Left lung (tissue), 10 donors: ENCODE data around the gene TOP1. TPM values are rescaled to one million over a fixed set of nuclear protein-coding genes. Genes with fewer than 3 reads are reported as not detected.

ENCODE experiments used
- ATAC-seq: fragments of 200-7000 bp; cut with Tn5 transposase; one replicate; pipeline ENCODE4 v1.9.1; 2020; ENCODE audit warnings: moderate library complexity
- DNase-seq, 4 donors: peaks; one replicate each; pipeline ENCODE4 v3.0.0-alpha.2; 2013 to 2020
- H3K27ac ChIP-seq, 2 donors: fragments of 200-600 bp; sonication (generic) in 1 of 2; one replicate each; pipeline versions ENCODE4 v1.5.0 to v1.8.0; 2020 to 2021
- H3K27me3 ChIP-seq, 2 donors: fragments of 200-600 bp; sonication (generic) in 1 of 2; one replicate each; pipeline versions ENCODE4 v1.5.0 to v1.8.0; 2020 to 2021
- H3K36me3 ChIP-seq, 2 donors: fragments of 200-600 bp; sonication (generic) in 1 of 2; one replicate each; pipeline versions ENCODE4 v1.5.0 to v1.8.0; 2020 to 2021
- H3K4me1 ChIP-seq, 2 donors: fragments of 200-600 bp; one replicate each; pipeline ENCODE4 v1.8.0; 2021
- H3K4me3 ChIP-seq, 2 donors: fragments of 200-600 bp; sonication (generic) in 1 of 2; one replicate each; pipeline versions ENCODE4 v1.5.0 to v1.8.0; 2020 to 2021; ENCODE audit warnings: mild to moderate bottlenecking in 1 of 2
- H3K9me3 ChIP-seq, 2 donors: fragments of 200-600 bp; sonication (generic) in 1 of 2; one replicate each; pipeline versions ENCODE4 v1.5.0 to v1.8.0; 2020 to 2021
- intact Hi-C, 2 donors: fragments of 100-400 bp; cut with DNase I; formaldehyde crosslinking; loops; one replicate each; pipeline versions ENCODE4 v1.11.2 to v1.14.2; 2022
- polyA plus RNA-seq, 6 donors: library from polyadenylated mRNA; unstranded; fragments of 120-200 nt; gene quantifications; one replicate each; pipeline ENCODE4 v1.2.1, GENCODE V29; 2013; ENCODE audit not compliant: insufficient read length in 6 of 6
- total RNA-seq, 2 donors: library from RNA; stranded (reverse); fragmentation: NEBNext Ultra II Directional; extraction: Animal tissue kit (Norgen Biotek cat#: 25700); gene quantifications; one replicate each; pipeline ENCODE4 v1.2.1, GENCODE V29; 2021
- TF ChIP-seq, protein P1 (sequence below), 2 donors: fragments of 200-600 bp; sonication (generic) in 1 of 2; IDR thresholded peaks; one replicate each; pipeline versions ENCODE4 v1.5.0 to v1.8.0; 2021; ENCODE audit warnings: antibody characterized with exemption in 2 of 2
- donor health status: DM: no; HTN: yes; CAD: no.
- donor health status: DM: no; HTN: no; CAD: no.

The TOP1 gene
- total and polyA plus RNA-seq, 8 donors: 68.0 to 99.3 (median 95.5) TPM

GRCh38 chr20:40991181-40991889, 37.3 kb upstream of the TOP1 start:
- Histone ChIP-seq H3K36me3 (no peaks in the 10 kb centered on the region), H3K4me3 (no peak overlapping the region), H3K27ac (peak overlapping the region; percentile 10 to 73), H3K27me3 (no peaks in the 10 kb centered on the region), H3K9me3 (no peaks in the 10 kb centered on the region), H3K4me1 (peaks cover 4 to 24% of the 10 kb centered on the region in 2 donors)
- DNase-seq: peak in 1 of 4 donors; percentile 57
- ATAC-seq: peak; percentile 82
- TF ChIP-seq, protein P1, sequence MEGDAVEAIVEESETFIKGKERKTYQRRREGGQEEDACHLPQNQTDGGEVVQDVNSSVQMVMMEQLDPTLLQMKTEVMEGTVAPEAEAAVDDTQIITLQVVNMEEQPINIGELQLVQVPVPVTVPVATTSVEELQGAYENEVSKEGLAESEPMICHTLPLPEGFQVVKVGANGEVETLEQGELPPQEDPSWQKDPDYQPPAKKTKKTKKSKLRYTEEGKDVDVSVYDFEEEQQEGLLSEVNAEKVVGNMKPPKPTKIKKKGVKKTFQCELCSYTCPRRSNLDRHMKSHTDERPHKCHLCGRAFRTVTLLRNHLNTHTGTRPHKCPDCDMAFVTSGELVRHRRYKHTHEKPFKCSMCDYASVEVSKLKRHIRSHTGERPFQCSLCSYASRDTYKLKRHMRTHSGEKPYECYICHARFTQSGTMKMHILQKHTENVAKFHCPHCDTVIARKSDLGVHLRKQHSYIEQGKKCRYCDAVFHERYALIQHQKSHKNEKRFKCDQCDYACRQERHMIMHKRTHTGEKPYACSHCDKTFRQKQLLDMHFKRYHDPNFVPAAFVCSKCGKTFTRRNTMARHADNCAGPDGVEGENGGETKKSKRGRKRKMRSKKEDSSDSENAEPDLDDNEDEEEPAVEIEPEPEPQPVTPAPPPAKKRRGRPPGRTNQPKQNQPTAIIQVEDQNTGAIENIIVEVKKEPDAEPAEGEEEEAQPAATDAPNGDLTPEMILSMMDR (IDR thresholded peaks at IDR 0.05): no peak
- intact Hi-C loops: loop anchor here in 1 of 2 donors (5.0 kb wide), 1 partner anchor 101 kb away; no protein-coding TSS in a partner anchor

DNA sequence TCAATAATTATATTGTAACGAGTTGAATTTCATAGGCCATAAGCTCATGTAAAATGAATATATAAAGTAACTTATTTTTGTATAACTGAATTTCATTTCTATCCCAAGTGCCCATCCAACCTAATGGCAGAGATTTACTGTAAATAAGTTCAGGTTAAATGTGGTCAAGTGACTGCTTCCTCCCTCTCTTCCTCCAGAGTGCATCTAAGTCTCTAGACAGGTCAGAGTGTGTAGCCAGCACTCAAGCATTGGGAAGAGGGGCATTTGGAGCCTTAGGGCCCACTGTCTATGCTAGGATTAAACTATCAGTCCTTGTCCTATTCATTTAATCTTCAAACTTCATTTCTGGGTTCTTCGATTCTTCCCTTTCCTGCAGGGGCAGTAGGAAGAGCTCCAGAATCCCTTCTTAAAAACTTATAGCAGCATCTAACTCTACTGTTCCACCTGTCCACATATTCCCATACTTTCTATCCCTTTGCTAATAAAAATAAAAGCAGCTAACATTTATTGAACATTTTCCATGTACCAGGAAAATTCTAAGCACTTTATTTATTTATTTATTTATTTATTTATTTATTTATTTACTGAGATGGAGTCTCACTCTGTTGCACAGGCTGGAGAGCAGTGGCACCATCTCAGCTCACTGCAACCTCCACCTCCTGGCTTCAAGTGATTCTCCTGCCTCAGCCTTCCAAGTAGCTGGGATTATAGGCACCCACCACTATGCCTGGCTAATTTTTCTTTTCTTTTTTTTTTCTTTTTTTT, 36.1 kb upstream of the TOP1 start:
- ATAC-seq (no peak), DNase-seq (no peak)
- Histone ChIP-seq H3K9me3 (no peaks in the 10 kb centered on the region), H3K4me3 (no peak overlapping the region), H3K36me3 (no peaks in the 10 kb centered on the region), H3K27ac (no peak overlapping the region), H3K27me3 (no peaks in the 10 kb centered on the region), H3K4me1 (peaks cover 4 to 24% of the 10 kb centered on the region in 2 donors)
- TF ChIP-seq, protein P1 (IDR thresholded peaks at IDR 0.05): no peak
- intact Hi-C loops: loop anchor here in 1 of 2 donors (5.0 kb wide), 1 partner anchor 100 kb away; no protein-coding TSS in a partner anchor

GRCh38 chr20:40993794-40994540, 34.7 kb upstream of the TOP1 start:
- DNase-seq (no peak), ATAC-seq (no peak)
- TF ChIP-seq, protein P1 (IDR thresholded peaks at IDR 0.05): no peak
- Histone ChIP-seq H3K4me1 (peaks cover 4 to 24% of the 10 kb centered on the region in 2 donors), H3K36me3 (no peaks in the 10 kb centered on the region), H3K27ac (no peak overlapping the region), H3K4me3 (no peak overlapping the region), H3K27me3 (no peaks in the 10 kb centered on the region), H3K9me3 (no peaks in the 10 kb centered on the region)
- intact Hi-C loops: loop anchor here in 1 of 2 donors (5.0 kb wide), 1 partner anchor 98 kb away; no protein-coding TSS in a partner anchor

DNA sequence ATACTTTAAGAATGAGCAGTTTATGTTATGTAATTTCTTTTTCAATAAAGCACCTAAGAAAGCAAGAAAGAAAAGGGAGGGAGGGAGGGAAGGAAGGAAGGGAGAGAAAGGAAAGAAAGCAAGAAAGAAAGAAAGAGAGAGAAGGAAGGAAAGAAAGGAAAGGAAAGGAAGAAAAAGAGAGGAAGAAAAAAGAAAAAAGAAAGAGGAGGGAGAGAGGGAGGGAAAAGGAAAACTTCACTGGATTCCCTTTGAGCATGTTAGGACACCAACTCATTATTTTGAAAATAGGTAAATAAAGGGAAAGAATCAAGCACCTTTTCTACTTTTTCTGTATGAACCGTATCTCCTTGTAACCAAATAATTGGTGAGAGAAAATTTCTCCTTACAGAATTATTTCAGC, 32.3 kb upstream of the TOP1 start:
- intact Hi-C loops: no loop called here
- no peak for DNase-seq
- H3K27ac ChIP-seq: no peak overlapping the region
- no peaks in the 10 kb centered on the region for H3K27me3 ChIP-seq
- H3K9me3 ChIP-seq: no peaks in the 10 kb centered on the region
- TF ChIP-seq, protein P1 (IDR thresholded peaks at IDR 0.05): no peak
- no peak for ATAC-seq
- H3K4me3 ChIP-seq: no peak overlapping the region
- H3K36me3 ChIP-seq: no peaks in the 10 kb centered on the region
- peaks cover 0 to 14% of the 10 kb centered on the region in 2 donors for H3K4me1 ChIP-seq
